Endothelial cell of umbilical vein (primary cell): ENCODE results near the gene LPIN2.

Source experiments
- EZH2 ChIP-seq: IDR thresholded peaks from 2 replicates; pipeline ENCODE4 v1.6.1; 2012; ENCODE audit warnings: borderline replicate concordance, low read depth, mild to moderate bottlenecking, moderate library complexity, low read length, inconsistent platforms; ENCODE audit not compliant: severe bottlenecking
- POLR2AphosphoS5 ChIP-seq: IDR thresholded peaks from 2 replicates; pipeline ENCODE4 v1.6.1; 2012; ENCODE audit warnings: low read depth, mild to moderate bottlenecking, control low read depth, low read length, moderate library complexity; ENCODE audit not compliant: insufficient read depth
- TF ChIP-seq, protein P1 (sequence below): IDR thresholded peaks from 2 replicates; pipeline ENCODE4 v1.6.1; 2011; ENCODE audit not compliant: insufficient read depth, insufficient read length
- TF ChIP-seq, protein P2 (sequence below), 2 donors: IDR thresholded peaks; 1 replicate in 1 of 2; 2 replicates in 1 of 2; pipeline ENCODE4 v1.5.1; 2011; ENCODE audit warnings: low read length in 2 of 2, mild to moderate bottlenecking in 2 of 2, moderate library complexity in 2 of 2, control low read depth in 1 of 2, inconsistent platforms in 1 of 2, low read depth in 1 of 2; ENCODE audit not compliant: insufficient read depth in 1 of 2; ENCODE audit errors: extremely low read depth in 1 of 2

DNA sequence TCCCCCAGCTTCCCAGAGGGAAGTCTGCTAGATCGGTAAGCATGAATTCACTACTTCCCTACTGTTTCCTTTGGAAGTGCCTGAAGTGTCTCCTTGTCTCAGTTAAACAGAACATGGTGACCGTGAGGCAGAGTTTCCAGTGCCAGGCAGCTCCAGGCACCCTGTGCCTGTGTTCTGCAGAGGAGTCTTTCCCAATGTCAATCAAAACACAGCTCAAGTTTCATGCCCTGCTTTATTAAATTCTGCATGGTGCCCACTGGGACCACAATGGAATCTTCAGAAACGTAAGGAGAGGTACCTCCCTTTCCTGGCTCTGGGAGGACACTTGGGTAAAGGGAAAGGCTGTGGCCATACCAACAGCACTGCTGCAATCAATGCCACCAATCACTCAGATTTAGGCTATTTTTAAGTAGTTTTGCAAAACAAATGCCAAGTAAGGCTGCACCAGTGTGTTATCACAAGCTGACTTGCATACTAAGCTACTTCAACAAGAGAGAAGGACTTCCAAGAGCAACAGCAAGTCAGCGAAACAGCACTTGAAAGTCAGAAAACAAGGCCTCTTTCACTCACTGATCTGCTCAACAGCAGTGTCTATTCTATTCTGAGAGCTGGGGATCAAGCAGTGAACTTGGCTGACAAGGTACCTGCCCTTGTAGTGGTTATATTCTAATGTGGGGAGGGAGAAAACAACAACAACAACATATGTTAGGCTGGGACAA is 14.9 kb downstream of the LPIN2 start:
- TF ChIP-seq, protein P1, sequence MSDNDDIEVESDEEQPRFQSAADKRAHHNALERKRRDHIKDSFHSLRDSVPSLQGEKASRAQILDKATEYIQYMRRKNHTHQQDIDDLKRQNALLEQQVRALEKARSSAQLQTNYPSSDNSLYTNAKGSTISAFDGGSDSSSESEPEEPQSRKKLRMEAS = no peak
- TF ChIP-seq EZH2 = no peak
- TF ChIP-seq, protein P2, sequence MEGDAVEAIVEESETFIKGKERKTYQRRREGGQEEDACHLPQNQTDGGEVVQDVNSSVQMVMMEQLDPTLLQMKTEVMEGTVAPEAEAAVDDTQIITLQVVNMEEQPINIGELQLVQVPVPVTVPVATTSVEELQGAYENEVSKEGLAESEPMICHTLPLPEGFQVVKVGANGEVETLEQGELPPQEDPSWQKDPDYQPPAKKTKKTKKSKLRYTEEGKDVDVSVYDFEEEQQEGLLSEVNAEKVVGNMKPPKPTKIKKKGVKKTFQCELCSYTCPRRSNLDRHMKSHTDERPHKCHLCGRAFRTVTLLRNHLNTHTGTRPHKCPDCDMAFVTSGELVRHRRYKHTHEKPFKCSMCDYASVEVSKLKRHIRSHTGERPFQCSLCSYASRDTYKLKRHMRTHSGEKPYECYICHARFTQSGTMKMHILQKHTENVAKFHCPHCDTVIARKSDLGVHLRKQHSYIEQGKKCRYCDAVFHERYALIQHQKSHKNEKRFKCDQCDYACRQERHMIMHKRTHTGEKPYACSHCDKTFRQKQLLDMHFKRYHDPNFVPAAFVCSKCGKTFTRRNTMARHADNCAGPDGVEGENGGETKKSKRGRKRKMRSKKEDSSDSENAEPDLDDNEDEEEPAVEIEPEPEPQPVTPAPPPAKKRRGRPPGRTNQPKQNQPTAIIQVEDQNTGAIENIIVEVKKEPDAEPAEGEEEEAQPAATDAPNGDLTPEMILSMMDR (IDR thresholded peaks at IDR 0.05; ENCODE audit: extremely low read depth in 1 of 2, insufficient read depth in 1 of 2, low read depth in 1 of 2, low read length in 2 of 2) = no peak
- TF ChIP-seq POLR2AphosphoS5 = no peak
